HG03354 (cell line): ENCODE measurements around the gene ZNRD2.
A peak's percentile ranks its signal among the peaks of the same experiment; 100 is the strongest.

ENCODE experiments used
- ATAC-seq: cut with Tn5 transposase; IDR thresholded peaks from one replicate; pipeline ENCODE4 v1.9.1; 2021; ENCODE audit warnings: mild to moderate bottlenecking; ENCODE audit not compliant: unreplicated experiment, poor library complexity, severe bottlenecking

The ZNRD2 gene

DNA sequence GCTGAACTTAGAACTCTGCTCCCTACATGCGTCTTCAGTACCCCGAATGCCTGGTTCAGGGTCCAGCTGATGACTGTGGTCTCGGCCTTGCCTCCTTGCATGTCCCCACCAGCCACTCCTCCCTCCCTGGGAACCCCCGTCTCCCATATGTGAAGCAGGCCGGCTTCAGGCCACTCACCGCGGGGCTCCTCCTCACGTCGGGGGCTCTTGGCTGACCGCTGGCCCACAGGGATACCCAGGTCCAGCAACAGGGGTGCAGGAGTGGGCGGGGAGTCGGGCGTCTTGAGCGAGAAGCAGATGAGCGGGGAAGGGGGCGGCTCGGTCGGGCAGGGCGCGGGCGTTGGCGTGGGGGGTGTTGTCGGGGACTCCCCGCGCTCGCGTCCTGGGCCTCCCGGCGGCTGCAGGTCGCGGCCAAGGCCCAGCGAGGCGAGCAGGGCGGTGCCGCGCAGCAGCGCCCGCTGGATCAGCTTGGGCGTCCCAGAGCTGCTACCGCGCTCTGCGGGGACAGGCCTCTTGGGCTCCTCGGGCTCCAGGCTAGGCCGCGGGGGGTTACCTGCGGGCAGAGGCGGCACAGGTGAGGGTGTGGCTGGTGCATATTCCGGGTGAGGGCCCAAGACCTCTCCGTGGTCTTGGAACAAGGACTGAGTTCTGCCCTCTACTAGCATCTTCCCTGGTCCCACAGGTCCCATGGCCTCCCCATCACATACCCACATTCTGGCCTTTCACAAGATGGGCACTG, 29.1 kb downstream of the ZNRD2 start:
- ATAC-seq: no peak

DNA sequence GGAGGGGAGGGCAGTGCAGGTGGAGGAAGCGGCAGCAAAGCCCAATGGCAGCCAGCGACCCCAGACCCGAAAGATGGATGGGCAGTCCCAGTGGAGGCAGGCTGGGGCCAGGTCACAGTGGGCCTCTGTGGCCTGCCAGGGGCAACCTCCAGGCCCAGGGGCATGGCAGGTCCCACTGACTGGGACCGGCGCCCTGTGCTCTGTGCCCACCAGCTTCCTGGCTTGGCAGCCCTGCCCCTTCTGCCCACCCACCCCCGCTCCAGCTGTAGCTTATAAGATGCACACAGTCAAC, 29.6 kb downstream of the ZNRD2 start:
- ATAC-seq: no peak

DNA sequence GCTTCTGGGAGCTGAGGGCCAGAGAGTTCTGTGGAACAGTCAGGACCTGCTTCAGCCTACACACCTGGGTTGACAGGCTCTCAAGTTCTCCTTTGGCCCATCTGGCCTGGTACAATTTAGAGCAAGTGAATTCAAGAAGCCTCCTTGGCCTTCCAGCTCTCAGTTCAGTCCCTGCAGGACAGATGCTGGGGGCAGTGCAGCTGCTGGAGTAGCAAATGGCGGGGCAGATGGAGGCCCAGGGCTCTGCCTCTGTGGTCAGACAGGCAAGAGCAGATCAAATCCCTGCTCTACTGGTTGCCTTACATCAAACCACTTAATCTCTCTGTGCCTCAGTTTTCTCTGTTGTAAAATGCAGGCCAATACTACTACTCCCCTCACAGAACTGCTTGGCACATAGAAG, 34.0 kb downstream of the ZNRD2 start:
- no peak for ATAC-seq

DNA sequence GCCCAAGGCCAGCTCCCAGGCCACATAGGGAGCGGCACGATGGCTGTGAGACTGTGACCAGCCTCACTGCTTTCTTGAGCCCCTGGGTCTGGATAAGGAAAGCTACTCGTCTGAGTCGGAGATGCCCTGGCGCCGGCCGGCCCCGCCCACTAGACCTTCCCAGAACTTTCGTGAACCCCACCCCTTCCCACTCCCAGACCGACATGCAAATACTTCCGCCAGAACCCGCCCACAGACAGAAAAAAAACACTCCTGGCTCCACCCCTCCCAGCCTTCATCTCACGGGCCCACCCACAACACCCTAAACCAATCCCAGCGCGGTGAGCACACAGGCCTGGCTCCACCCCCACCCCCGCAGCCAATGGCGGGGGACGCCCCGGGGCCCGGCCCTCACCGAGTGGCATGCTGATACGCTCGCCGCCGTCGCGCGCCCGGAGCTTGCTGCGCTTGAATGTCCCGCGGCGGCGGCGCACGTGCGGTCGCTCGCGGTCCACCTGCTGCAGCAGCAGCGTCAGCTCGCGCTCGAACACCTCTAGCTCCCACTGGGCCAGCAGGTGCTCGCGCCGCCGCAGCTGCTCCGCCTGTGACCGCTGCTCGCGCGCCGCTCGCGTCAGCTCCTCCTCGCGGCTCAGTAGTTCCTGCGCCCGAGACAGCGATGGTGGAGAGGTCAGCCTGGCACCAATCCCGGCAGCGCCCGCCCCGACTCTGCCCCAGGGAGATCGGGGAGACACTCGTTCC, 36.8 kb downstream of the ZNRD2 start:
- ATAC-seq: no peak

DNA sequence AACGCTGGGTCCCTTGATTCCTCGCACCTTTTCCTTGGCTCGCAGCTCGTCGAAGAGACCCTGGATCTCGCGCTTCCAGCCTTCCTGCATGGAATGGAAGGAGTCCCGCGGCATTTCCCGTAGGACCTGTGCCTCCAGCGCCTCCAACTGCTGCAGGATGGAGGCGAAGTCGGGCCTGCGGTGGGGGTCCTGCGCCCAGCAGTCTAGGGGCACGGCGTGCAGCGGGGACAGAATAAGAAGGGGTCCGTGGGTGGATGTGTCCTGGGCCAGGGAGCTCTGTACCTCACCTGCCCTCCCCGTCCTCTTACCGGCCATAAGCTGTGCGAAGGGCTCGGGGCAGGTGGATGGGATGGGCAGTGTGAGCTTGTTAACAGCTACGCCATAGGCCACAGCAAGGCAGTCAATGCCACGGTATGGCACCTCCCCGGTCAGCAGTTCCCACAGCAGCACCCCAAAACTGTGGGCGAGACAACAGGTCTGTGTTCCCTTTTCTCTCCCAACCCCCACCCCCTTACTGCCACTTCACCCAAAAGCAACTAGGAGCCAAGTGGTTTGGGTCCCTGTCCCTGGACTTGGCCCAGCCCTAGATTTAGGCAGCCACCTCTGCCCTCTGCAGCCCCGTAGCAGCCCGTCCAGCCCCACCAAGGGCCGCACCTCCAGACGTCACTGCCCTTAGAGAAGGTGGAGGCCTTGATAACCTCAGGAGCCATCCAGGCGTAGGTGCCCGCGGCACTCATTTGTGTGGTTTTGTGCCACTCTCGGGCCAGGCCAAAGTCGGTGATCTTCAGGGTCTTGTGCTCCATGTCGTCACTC, 37.5 kb downstream of the ZNRD2 start:
- ATAC-seq: no peak

DNA sequence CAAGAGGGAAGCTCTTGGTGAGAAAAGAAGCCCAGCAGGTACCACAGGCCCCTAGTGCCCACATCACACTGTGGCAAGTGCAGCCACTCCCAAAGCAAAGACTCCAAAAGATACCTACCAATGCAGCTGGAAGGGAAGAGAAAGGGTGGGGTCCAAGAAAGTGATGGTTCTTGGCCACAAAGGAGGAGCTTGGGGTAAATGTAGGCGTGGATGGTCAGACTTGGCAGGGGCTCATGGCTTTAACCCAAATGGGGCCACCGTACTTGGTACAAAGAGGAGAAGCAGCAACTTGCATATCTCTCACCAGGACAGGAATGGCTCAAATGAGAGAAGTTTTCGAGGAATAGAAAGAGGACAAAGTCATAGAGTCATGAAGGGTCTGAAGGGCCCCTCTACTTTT, 39.0 kb downstream of the ZNRD2 start:
- ATAC-seq: no peak

DNA sequence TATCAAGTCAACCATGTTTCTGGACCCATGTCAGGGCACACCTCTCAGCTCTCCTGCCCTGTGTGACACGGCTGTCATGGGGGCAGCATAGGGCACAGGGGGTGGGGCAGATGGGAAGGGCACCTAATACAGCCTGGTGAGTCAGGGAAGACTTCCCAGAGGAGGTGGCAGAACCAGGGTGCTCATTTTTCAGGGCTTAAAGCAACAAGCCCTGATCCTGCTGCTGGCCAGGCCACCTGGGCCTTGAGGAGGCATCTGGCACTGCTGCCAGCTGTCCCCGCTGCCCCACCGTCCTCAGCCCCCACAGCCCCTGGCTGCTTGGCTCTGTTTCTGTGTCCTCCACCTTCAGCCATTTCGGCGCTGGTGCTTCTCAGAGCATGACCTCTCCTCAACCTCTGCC, 39.4 kb downstream of the ZNRD2 start:
- no peak for ATAC-seq

DNA sequence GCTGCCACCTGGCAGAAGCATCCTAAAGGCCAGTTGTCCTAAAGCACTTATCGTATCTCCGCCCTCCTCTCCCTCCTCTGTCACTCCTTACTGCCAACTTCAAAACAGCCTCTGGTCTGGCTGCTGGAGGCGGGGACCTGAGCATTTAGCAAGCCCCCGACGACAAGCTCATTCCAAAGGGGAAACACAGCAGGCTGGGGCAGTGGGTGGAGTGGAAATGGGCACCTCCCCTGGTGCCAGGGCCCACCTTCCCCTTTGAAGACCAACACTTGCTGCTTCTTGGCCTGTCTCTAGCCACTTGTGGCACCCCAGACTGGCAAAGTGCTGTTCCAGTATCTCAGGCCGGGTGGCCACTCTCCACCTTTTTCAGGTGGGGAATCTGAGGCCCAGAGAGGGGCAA, 40.1 kb downstream of the ZNRD2 start:
- no peak for ATAC-seq

DNA sequence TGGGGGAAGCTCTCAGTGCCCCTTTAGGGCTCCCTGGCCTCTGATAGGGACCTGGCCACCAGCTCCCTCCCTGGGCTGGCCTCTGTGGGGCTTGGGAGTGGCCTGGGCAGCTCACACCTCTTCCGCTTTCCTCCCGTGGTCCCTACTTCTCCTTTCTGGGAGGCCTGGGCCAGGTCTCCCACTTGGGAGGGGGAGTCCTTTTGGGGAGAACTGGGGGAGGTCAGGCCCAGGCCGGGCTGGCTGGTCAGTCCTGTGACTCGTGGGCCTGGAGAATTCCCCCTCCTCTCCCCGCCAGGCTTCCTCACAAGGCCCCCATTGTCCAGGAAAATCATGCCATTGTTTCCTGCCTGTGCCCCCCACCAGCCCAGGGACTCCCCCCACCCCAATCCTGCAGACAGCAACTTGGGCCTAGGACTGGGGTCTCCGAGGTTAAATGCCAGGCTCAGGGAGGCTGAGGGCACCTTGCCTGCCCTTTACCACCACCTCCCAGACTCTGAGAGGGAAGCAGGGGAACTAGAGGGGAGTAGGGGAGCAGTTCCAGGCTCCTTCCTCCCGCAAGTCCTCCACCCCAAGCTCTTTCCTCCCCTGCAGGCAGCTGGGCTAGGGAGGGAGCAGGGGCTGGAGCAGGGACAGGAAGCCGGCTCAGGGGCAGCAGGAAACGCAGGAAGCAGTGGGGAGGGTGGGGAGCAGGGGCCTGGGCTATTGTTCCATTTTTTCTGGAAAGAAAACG, 40.9 kb downstream of the ZNRD2 start:
- ATAC-seq: no peak

DNA sequence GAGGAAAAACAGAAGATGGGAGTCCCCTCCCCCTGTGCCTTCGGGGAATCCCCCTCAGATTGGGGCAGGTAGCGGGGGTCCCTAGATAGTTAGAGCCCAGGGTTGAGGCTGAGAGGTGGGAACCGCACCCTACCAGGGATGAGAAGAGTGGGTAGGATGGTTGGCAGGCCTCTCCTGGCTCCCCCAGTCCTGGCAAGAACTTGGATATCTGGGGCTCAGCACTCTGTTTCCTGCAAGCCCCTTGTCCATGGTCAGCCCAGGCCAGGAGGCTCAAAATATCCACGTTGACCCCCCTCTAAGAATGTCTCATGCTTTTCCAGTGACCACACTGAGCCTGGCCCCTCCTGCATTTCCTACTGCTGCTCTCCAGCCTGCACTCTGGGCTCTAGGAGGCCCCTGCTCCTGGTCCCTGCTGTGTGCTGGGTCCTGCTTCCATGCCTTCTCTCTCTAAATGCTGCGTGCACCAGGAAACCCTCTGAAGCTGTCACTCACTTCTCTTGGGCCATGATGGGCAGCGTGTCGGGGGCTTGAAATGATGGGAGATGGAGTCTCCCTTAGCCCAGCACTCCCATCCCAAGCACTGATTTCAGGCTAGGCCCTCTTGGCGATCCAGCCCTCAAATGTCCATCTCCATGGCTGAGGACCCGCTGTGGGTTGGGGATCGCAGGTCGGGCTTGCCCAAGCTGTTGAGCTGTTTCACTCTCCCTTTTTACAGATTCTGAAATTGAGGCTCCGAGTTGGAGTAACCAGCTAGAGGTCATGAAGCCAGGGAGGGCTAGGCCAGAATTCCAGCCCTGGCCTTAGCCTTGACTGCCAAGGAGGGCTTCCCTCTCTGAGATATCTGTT, 41.7 kb downstream of the ZNRD2 start:
- no peak for ATAC-seq

DNA sequence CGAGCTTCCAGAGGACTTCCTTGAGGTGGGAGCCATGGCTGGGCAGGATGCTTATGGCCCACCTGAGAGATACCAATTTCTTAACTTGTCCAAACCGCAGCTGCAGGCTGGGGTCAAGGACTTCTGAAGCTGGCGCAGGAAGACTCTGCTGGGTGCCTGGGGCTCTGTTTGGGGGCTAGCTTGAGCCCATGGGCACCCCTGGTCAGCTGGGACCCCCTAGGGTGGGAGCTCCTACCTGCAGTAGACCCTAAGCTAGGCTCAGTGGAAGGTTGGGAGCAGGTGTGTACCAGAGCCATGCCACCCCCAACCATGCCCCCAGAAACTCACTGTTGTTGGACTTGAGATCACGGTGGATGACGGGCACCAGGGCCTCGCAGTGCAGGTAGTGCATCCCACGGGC, 42.4 kb downstream of the ZNRD2 start:
- ATAC-seq: no peak

DNA sequence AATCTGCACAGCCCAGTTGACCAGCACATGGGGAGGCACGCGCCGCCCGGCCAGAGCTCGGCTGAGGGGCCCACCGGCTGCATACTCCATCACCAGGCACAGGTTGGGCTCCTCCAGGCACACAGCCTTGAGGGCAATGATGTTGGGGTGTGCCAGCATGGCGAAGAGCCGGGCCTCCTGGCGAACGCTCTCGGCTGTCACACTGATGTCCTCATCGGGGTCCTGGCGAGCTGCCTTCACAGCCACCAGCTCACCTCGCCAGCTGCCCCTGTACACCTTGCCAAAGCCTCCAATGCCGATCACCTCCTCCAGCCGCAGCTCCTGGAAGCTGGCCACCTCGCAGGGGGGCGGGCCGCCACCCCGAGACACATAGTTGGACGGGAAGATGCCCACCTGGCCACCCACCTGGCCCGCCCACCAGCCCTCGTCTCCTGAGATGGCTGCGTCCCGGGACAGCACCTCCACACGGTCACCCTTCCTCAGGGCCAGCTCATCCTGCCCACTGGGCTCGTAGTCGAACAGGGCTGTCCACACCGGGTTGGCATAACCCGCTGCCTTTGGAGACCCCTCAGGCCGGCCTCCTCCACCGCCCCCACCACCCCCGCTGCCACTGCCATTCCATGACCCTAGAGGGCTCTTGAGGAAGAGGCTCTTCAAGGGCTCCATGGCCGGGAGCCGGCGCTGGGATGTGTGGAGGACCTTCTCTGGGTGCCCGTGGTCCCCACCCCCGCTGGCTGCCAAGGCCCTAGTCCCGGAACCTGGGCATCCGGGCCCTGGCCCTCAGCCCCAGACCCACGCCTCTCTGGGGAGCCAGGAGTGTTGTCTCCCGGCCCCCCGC, 43.0 kb downstream of the ZNRD2 start:
- no peak for ATAC-seq

DNA sequence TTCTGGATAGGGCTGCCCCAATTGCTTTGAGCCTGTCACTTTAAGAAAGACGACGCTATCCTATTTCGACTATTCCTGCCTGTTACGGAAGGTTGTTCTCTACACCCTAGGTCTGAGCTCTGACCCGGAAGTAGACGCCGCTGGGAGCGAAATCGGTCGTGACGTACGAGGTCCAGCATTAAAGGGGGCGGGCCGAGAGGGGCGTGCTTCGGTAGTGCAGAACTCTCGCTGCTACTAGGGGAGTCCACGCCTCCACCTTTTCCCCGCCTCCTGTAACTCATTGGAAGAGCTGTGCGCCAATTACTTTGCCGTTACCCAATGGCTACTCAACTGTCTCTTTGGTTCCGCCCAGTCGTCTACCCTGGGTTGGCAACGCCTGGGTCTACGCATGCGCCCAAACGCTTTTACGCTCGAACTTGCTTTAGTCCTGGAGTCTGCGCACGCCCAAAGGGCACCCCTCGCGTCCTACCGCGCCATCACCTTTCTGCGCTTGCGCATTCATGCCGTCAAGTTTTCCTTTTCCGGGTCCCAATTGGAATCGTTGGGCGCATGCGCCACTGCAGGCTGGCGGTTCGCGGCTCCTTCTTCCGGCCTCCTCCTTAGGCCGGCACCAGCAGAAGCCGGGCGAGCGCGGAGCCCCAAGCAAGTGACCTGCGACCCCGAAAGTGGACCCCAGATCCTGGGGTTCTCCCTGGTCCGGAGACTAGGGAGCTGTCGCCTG, 45.1 kb downstream of the ZNRD2 start, which contains the start of gene PCNX3:
Gene PCNX3, plus strand, starts transcription at position 548 of the 721 bp plus-strand sequence. CDS start 536 bp downstream, outside the sequence.
- ATAC-seq: peak; percentile 80

DNA sequence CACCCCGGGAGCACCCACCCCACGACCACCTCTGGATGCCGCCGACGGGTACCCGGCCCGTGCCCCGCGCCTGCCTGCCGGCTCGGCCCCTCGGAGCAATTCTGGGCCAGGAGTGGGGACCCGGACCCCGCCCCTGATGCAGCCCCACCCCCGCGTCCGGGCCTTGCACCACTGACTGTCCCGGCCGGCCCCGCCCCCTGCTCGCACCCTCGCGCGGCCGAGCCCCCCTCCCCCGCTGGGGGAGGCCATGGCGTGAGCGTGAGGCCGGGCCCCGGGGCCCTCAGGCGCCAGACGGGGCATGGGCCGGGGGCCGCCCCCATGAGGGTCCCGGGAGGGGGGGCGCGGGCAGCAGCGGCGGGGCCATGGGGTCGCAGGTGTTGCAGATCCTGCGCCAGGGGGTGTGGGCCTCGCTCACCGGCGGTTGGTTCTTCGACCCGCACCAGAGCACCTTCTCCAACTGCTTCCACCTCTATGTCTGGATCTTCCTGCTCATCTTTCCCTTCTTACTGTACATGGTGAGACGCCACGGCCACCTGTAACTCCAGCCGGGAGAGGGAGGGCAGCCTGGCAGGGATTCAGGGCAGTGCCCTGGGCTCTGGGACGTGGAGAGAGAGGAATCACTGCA, 45.8 kb downstream of the ZNRD2 start:
- peak; percentile 14 for ATAC-seq

DNA sequence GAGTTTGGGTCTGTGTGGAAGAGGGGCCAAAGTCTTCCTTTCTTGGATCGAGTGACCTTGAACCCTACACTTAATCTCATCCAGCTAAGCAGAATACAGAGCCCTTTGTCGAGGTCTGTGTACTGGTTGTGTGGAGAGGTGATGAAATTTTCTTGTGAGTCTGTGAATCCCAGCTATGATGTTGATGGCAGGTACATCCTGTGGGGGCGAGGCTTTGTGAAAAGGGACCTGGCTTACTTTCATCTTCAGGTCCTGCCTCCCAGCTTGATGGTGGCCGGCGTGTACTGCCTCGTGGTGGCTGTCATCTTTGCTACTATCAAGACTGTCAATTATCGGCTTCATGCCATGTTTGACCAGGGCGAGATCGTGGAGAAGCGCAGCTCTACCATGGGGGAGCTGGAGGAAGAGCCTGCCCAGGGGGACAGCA, 46.3 kb downstream of the ZNRD2 start:
- ATAC-seq: no peak

DNA sequence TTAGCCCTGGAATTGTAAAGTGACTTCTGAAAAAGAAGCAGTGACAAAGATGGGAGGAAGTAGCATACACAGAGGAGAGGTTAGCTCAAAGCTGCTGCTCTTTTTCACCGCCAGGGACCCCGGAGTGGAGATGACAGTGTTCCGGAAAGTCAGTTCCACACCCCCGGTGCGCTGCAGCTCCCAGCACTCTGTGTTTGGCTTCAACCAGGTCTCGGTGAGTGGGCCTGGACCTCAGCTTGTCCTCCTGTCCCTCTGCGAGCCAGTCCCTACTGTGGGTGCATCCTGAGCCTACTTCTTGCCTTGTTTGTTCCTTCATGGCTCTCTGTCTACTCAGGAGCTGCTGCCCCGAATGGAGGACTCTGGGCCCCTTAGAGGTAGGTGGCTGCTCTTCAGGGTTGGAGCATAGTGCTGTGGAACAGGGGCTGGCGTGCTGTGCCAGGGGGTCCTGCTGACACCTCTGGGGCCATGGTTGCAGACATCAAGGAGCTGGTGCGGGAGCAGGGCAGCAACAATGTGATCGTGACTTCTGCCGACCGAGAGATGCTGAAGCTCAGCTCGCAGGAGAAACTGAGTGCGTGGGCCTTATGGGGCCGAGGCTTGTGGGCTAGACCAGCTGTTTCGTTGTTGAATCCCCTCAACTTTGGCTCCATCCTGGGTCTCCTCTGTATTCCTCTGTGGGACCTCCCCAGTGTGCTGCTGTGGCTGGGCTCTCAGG, 47.0 kb downstream of the ZNRD2 start:
- no peak for ATAC-seq
